ENCODE data around the gene ISCA2.

DNA sequence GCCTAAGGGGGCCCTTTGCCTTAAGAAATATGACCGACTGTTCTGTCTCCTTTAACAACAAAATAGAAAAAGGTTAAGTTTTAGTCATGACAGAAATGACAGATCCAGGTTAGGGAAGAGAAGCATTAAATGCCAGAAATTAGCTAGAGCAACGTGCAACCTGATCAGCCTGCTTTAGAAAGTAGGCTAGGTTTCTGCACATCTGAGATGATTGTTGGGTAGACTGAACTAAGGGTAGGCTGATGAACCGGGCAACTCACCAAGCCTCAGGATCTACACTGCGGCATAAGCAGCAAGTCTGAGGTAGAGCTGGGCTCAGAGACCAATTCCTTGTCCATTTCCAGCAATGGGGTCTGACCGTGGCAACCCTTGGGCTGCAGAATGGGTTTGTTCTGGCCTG, 29.9 kb upstream of the ISCA2 start:
- TF ChIP-seq JUNB (IDR thresholded peaks at IDR 0.05; ENCODE audit: unreplicated experiment) (no peak), EZH2 (IDR thresholded peaks at IDR 0.05; ENCODE audit: low read depth, unreplicated experiment) (no peak)
- TF ChIP-seq, protein P1, sequence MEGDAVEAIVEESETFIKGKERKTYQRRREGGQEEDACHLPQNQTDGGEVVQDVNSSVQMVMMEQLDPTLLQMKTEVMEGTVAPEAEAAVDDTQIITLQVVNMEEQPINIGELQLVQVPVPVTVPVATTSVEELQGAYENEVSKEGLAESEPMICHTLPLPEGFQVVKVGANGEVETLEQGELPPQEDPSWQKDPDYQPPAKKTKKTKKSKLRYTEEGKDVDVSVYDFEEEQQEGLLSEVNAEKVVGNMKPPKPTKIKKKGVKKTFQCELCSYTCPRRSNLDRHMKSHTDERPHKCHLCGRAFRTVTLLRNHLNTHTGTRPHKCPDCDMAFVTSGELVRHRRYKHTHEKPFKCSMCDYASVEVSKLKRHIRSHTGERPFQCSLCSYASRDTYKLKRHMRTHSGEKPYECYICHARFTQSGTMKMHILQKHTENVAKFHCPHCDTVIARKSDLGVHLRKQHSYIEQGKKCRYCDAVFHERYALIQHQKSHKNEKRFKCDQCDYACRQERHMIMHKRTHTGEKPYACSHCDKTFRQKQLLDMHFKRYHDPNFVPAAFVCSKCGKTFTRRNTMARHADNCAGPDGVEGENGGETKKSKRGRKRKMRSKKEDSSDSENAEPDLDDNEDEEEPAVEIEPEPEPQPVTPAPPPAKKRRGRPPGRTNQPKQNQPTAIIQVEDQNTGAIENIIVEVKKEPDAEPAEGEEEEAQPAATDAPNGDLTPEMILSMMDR (conservative IDR thresholded peaks at IDR 0.05; ENCODE audit: low read depth in 2 of 2) = no peak
